ENCODE results near the gene ISYNA1. TPM values are rescaled to one million over a fixed set of nuclear protein-coding genes. Genes with fewer than 3 reads are reported as not detected.

The ISYNA1 gene
- total and polyA plus RNA-seq, 12 donors, result 3.2 to 313 (median 78.7) TPM

DNA sequence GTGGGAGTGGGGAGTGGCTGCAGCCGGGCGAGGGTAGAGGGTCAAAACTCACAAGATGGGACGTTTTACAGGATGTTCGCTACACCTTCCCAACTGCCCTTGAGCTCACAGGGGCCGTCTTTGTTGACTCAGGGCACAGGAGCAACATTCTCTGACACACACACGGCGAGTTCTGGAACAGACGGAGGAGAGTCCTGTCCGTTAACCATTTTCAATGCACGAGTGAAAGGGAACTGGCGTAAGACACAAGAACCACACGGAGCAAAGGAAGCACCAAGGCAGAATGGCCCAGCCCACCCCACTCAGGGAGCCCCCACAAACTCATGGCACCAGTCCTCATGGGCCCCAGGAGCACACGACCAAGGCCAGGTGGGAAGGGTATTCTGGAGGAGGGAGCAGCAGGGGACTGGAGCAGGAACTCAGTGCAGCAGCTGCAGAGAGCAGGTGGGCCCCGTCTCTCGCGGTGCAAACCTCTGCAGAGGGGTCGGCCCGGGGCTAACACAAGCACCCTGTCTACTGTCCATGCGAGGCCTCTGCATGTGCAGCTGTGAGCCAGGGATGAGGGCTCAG is 37.9 kb upstream of the ISYNA1 start:
- DNase-seq, result no peak
- Histone ChIP-seq H3K4me1 (replicated peaks in 1 of 2) (peaks cover 36 to 57% of the 10 kb centered on the region in 2 donors), H3K27me3 (no peaks in the 10 kb centered on the region), H3K9me3 (replicated peaks in 1 of 3) (no peaks in the 10 kb centered on the region), H3K36me3 (replicated peaks in 1 of 2) (peaks cover 0 to 9% of the 10 kb centered on the region in 2 donors), H3K27ac (peak overlapping the region in 1 of 5 donors; percentile 39), H3K4me3 (no peak overlapping the region)
- no peak for TF ChIP-seq POLR2A (IDR thresholded peaks at IDR 0.05)
- TF ChIP-seq, protein P1, sequence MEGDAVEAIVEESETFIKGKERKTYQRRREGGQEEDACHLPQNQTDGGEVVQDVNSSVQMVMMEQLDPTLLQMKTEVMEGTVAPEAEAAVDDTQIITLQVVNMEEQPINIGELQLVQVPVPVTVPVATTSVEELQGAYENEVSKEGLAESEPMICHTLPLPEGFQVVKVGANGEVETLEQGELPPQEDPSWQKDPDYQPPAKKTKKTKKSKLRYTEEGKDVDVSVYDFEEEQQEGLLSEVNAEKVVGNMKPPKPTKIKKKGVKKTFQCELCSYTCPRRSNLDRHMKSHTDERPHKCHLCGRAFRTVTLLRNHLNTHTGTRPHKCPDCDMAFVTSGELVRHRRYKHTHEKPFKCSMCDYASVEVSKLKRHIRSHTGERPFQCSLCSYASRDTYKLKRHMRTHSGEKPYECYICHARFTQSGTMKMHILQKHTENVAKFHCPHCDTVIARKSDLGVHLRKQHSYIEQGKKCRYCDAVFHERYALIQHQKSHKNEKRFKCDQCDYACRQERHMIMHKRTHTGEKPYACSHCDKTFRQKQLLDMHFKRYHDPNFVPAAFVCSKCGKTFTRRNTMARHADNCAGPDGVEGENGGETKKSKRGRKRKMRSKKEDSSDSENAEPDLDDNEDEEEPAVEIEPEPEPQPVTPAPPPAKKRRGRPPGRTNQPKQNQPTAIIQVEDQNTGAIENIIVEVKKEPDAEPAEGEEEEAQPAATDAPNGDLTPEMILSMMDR (IDR thresholded peaks at IDR 0.05), result no peak
- WGBS, 4 donors, result 73 to 81% (median 78%) methylated on average over 12 to 19 of the region's 19 CpGs
- intact Hi-C loops (cut with DNase I), result loop anchor here in 1 of 2 donors (10.0 kb wide), 1 partner anchor 379 kb away; no protein-coding TSS in a partner anchor

DNA sequence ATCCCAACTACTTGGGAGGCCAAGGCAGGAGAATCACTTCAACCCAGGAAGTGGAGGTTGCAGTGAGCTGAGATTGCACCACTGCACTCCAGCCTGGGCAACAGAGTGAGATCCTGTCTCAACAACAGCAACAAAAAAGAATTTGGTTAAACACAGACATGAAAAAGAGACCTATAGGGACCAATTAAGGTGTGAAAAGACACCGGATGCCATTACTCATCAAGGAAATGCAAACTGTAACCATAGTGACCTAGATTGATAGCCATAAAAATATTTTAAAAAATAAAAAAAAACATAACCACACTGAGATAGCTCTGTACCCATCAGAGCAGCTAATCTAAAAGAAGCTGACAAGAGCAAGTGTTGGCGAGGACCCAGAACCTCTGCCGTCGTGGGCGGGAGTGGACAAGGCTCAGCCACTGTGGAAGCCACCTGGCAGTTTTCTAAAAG is 37.1 kb upstream of the ISYNA1 start:
- H3K27ac ChIP-seq, result peak overlapping the region in 1 of 5 donors; percentile 86
- intact Hi-C loops (cut with DNase I), result loop anchor here in 1 of 2 donors (10.0 kb wide), 1 partner anchor 380 kb away; no protein-coding TSS in a partner anchor
- H3K36me3 ChIP-seq (replicated peaks in 1 of 2), result peaks cover 0 to 9% of the 10 kb centered on the region in 2 donors
- H3K4me3 ChIP-seq, result no peak overlapping the region
- no peaks in the 10 kb centered on the region for H3K9me3 ChIP-seq (replicated peaks in 1 of 3)
- DNase-seq, result no peak
- WGBS, 4 donors, result 70 to 76% (median 75%) methylated on average over 5 of the region's 5 CpGs
- no peaks in the 10 kb centered on the region for H3K27me3 ChIP-seq
- peaks cover 28 to 53% of the 10 kb centered on the region in 2 donors for H3K4me1 ChIP-seq (replicated peaks in 1 of 2)
- TF ChIP-seq, protein P1 (IDR thresholded peaks at IDR 0.05), result no peak
- TF ChIP-seq POLR2A (IDR thresholded peaks at IDR 0.05), result no peak

DNA sequence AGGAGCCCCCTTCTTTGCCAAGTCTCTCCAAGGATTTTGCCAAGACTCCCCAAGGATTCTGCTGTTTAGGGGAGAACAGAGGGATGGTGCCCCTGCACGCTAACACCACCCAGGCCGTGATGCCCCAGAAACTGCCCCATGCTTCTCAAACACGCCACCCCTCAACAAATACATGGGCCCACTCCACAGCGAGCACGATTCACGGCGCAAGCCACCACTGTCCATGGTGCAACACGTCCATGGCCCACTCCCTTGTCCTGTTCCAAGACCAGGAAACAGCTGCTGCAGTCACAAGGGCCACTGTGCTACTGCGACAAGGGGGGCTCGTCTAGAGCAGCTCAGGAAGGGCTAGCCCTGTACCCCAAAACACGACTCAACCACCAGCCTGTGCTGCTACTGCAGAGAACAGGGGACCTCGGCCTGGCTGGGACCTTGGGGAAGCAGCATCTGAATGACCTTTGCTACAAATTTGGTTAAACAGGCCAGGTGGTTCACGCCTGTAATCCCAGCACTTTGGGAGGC is 36.5 kb upstream of the ISYNA1 start:
- Histone ChIP-seq H3K36me3 (replicated peaks in 1 of 2) (peaks cover 0 to 9% of the 10 kb centered on the region in 2 donors), H3K27ac (peak overlapping the region in 2 of 5 donors; percentile 78 to 86), H3K4me1 (replicated peaks in 1 of 2) (peaks cover 22 to 52% of the 10 kb centered on the region in 2 donors), H3K4me3 (no peak overlapping the region), H3K27me3 (no peaks in the 10 kb centered on the region), H3K9me3 (replicated peaks in 1 of 3) (no peaks in the 10 kb centered on the region)
- intact Hi-C loops (cut with DNase I), result loop anchor here (5.0 to 10.0 kb wide), 2 partner anchors 103 to 380 kb away; no protein-coding TSS in a partner anchor
- TF ChIP-seq POLR2A (IDR thresholded peaks at IDR 0.05), result no peak
- TF ChIP-seq, protein P1 (IDR thresholded peaks at IDR 0.05), result no peak
- DNase-seq, result no peak
- 80 to 94% (median 92%) methylated on average over 10 to 13 of the region's 13 CpGs for WGBS, 4 donors

DNA sequence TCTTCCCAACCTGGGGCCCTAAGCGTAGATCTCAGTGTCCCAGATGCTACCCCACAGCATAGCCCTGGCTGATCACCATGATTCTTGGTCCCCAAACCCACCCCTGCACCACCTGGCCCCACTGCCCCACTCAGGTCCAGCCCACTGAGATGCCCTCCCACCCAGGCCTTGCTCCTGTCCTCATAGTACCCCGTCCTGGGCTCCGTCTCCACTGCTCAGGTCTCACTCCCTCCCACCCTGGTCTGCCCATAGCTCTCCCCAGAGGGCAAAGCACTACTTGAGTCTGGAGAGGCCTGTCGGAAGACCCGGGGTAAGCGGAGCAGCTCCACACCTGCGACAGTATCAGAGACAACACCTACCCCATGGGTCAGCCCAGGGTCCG is 35.8 kb upstream of the ISYNA1 start:
- Histone ChIP-seq H3K4me1 (replicated peaks in 1 of 2) (peaks cover 17 to 45% of the 10 kb centered on the region in 2 donors), H3K36me3 (replicated peaks in 1 of 2) (peaks cover 0 to 9% of the 10 kb centered on the region in 2 donors), H3K27me3 (no peaks in the 10 kb centered on the region), H3K27ac (peak overlapping the region in 3 of 5 donors; percentile 36 to 86 (median 78)), H3K4me3 (no peak overlapping the region), H3K9me3 (replicated peaks in 1 of 3) (no peaks in the 10 kb centered on the region)
- peak in 1 of 7 donors; percentile 23 for DNase-seq
- WGBS, 4 donors, result 80 to 95% (median 94%) methylated on average over 3 to 8 of the region's 8 CpGs
- intact Hi-C loops (cut with DNase I), result loop anchor here (5.0 to 10.0 kb wide), 2 partner anchors 104 to 381 kb away; no protein-coding TSS in a partner anchor
- TF ChIP-seq POLR2A (IDR thresholded peaks at IDR 0.05), result no peak
- TF ChIP-seq, protein P1 (IDR thresholded peaks at IDR 0.05), result no peak

Data from adrenal gland (tissue), 12 donors.